GM23248 (cell line): ENCODE results near the gene RGS17. TPM values are rescaled to one million over a fixed set of nuclear protein-coding genes. Genes with fewer than 3 reads are reported as not detected.

Source experiments
- DNase-seq: peaks from one replicate; pipeline ENCODE4 v3.0.0-alpha.2; 2015
- H2AFZ ChIP-seq: fragments of 200-600 bp; sonication (generic); 2 replicates; pipeline ENCODE4 v1.6.1; 2016; ENCODE audit warnings: antibody characterized with exemption
- H3F3A ChIP-seq: fragments of 200-600 bp; sonication (generic); 2 replicates; pipeline ENCODE4 v1.6.1; 2016; ENCODE audit warnings: mild to moderate bottlenecking, antibody characterized with exemption, mixed run types; ENCODE audit not compliant: insufficient read depth
- H3K27ac ChIP-seq: fragments of 200-600 bp; sonication (generic); 2 replicates; pipeline ENCODE4 v1.5.1; 2016; ENCODE audit warnings: mild to moderate bottlenecking
- H3K27me3 ChIP-seq: fragments of 200-600 bp; sonication (generic); replicated peaks from 2 replicates; pipeline ENCODE4 v1.6.1; 2016; ENCODE audit warnings: mild to moderate bottlenecking; ENCODE audit not compliant: insufficient read depth
- H3K36me3 ChIP-seq: fragments of 200-600 bp; sonication (generic); 2 replicates; pipeline ENCODE4 v1.6.1; 2016; ENCODE audit warnings: low read depth, mild to moderate bottlenecking
- H3K4me1 ChIP-seq: fragments of 200-600 bp; sonication (generic); 2 replicates; pipeline ENCODE4 v1.6.1; 2016; ENCODE audit warnings: mild to moderate bottlenecking; ENCODE audit not compliant: insufficient read depth
- H3K4me2 ChIP-seq: fragments of 200-600 bp; sonication (generic); one replicate; pipeline ENCODE4 v1.6.1; 2016; ENCODE audit warnings: mild to moderate bottlenecking; ENCODE audit not compliant: unreplicated experiment
- H3K4me3 ChIP-seq: fragments of 200-600 bp; sonication (generic); 2 replicates; pipeline ENCODE4 v1.5.1; 2016; ENCODE audit warnings: mild to moderate bottlenecking
- H3K79me2 ChIP-seq: fragments of 200-600 bp; sonication (generic); 2 replicates; pipeline ENCODE4 v1.6.1; 2016; ENCODE audit warnings: mild to moderate bottlenecking; ENCODE audit not compliant: insufficient read depth
- H3K9ac ChIP-seq: fragments of 200-600 bp; sonication (generic); 2 replicates; pipeline ENCODE4 v1.6.1; 2016; ENCODE audit warnings: mild to moderate bottlenecking
- H3K9me2 ChIP-seq: fragments of 200-600 bp; sonication (generic); 2 replicates; pipeline ENCODE4 v1.6.1; 2016; ENCODE audit warnings: mixed run types, mild to moderate bottlenecking, moderate library complexity; ENCODE audit not compliant: insufficient read depth
- H3K9me3 ChIP-seq: fragments of 200-600 bp; sonication (generic); one replicate; pipeline ENCODE4 v1.6.1; 2017; ENCODE audit warnings: low read depth
- H4K20me1 ChIP-seq: fragments of 200-600 bp; sonication (generic); 2 replicates; pipeline ENCODE4 v1.6.0; 2016; ENCODE audit not compliant: insufficient read depth
- EZH2 ChIP-seq: fragments of 200-600 bp; sonication (generic); IDR thresholded peaks from 2 replicates; pipeline ENCODE4 v1.6.1; 2018; ENCODE audit warnings: antibody characterized with exemption, mild to moderate bottlenecking; ENCODE audit not compliant: insufficient read depth, poor library complexity, severe bottlenecking
- EZH2phosphoT487 ChIP-seq: fragments of 200-600 bp; sonication (generic); IDR thresholded peaks from 2 replicates; pipeline ENCODE4 v1.6.1; 2018; ENCODE audit warnings: antibody characterized with exemption, moderate library complexity, mild to moderate bottlenecking, low read depth; ENCODE audit not compliant: insufficient read depth
- WGBS, 2 experiments: methylation state at CpG; one replicate each; pipeline ENCODE4 v1.1.6; 2015 to 2017; ENCODE audit warnings: low lambda C conversion rate in 2 of 2, low coverage in 1 of 2; ENCODE audit errors: missing lambda C conversion rate in 2 of 2; 5-methylcytosine and 5-hydroxymethylcytosine counted together
- in situ Hi-C: fragments of 300-500 bp; cut with MboI; formaldehyde crosslinking; loops from 2 replicates; pipeline ENCODE4 v1.15.0; 2020
- polyA plus RNA-seq: library from polyadenylated mRNA; unstranded; fragments of >200 nt; fragmentation: Nextera tagmentation; extraction: Ambion mirVana; gene quantifications from 2 replicates; pipeline ENCODE4 v1.2.1, GENCODE V29; 2016
- total RNA-seq: library from RNA; depleted of rRNA; stranded (reverse); fragments of >200 nt; shearing (Covaris generic); gene quantifications from 2 replicates; pipeline ENCODE4 v1.2.3, GENCODE V29; 2014

Gene RGS17
- total and polyA plus RNA-seq, 2 experiments from 2014 or later: 0.36 to 1.1 TPM

DNA sequence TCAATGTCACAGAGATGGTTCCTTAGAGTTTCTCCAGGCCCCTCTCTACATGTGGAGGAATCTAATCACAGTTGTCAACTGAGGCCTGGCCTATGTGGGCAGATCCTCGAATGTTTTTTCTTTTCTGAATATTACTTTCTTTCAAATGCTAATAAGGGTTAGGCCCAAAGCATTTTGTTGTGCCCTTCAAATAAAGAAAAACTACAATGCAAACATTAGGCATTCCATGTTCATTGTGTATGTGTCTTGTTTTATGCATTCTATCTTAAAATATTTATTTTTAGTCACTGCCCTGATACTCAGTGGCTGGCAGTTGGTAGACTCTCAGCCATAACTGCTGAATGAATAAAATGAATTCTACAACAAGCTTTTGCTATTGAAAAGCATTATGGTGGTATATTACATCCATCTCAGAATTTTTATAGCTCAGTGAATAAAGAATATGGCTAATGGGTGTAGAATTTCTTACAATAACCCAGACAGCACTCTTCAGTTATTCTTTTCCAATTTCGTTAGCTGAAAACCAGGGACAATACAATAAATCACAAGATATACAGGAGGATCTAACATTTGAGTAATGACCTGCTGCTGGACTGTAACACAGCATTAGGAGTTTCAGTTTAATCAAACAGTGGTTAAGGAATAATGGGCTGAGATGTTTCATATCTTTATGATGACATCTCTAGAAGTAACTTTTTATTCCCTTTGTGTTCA lies 28.3 kb downstream of the RGS17 start:
- H3F3A ChIP-seq: no peaks in the 10 kb centered on the region; the same call in 1 of the 2 replicates
- DNase-seq: no peak
- H3K9me2 ChIP-seq: no peaks in the 10 kb centered on the region
- no peak overlapping the region for H3K4me3 ChIP-seq
- H3K4me2 ChIP-seq: no peak overlapping the region
- no peak overlapping the region for H3K9ac ChIP-seq
- H3K9me3 ChIP-seq: no peaks in the 10 kb centered on the region
- no peaks in the 10 kb centered on the region for H3K27me3 ChIP-seq
- TF ChIP-seq EZH2: no peak
- no peak for TF ChIP-seq EZH2phosphoT487
- 91 to 96% methylated on average over 2 of the region's 2 CpGs for WGBS, 2 experiments
- H3K36me3 ChIP-seq: no peaks in the 10 kb centered on the region
- H3K79me2 ChIP-seq: no peaks in the 10 kb centered on the region
- no peak overlapping the region for H3K27ac ChIP-seq
- in situ Hi-C loops: no loop called here
- H2AFZ ChIP-seq: no peak overlapping the region
- no peaks in the 10 kb centered on the region for H4K20me1 ChIP-seq
- no peaks in the 10 kb centered on the region for H3K4me1 ChIP-seq

DNA sequence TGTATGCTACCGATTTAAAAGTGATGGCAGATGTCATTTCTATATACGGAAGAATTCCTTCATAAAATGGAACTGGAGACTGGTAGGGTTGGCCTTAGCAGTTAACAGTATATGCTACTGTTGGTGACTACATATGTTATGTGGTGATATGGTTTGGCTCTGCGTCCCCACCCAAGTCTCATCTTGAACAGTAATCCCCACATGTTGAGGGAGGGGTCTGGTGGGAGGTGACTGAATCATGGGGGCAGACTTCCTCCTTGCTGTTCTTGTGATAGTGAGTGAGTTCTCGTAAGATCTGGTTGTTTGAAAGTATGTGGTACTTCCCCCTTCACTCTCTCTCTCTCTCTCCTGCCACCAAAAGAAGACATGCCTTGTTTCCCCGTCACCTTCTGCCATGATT lies 29.6 kb downstream of the RGS17 start:
- in situ Hi-C loops: no loop called here

DNA sequence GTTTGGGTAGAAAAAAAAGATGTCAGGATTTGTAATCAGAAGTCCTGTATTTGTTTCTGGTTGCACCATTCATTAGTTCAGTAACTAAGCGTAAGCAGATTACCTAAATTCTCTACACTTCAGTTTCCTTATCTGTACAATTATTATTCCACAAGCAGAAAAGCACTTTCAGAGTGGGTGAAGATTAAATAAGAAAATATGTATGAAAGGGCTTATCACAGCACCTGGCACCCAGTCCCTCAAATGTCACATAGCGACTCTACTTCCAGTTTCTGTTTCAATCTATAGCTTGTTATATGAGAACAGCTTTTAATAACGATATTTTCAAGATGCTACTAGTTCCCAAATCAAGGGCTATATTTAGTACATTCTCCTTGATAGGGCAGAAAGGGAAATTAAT lies 31.4 kb downstream of the RGS17 start:
- H2AFZ ChIP-seq: no peak overlapping the region
- no peaks in the 10 kb centered on the region for H3F3A ChIP-seq
- 96 to 98% methylated on average over 3 of the region's 3 CpGs for WGBS, 2 experiments

More for the DNA sequence above, 29.6 kb downstream of the RGS17 start:
- no peaks in the 10 kb centered on the region for H3K79me2 ChIP-seq
- H3K9me3 ChIP-seq: no peaks in the 10 kb centered on the region
- H3K27ac ChIP-seq: no peak overlapping the region
- no peak for TF ChIP-seq EZH2
- no peak for TF ChIP-seq EZH2phosphoT487
- no peaks in the 10 kb centered on the region for H3K27me3 ChIP-seq
- H4K20me1 ChIP-seq: no peaks in the 10 kb centered on the region
- DNase-seq: no peak
- no peaks in the 10 kb centered on the region for H3K9me2 ChIP-seq
- H3F3A ChIP-seq: no peaks in the 10 kb centered on the region
- no peak overlapping the region for H2AFZ ChIP-seq
- no peak overlapping the region for H3K4me3 ChIP-seq
- no peak overlapping the region for H3K9ac ChIP-seq
- H3K4me2 ChIP-seq: no peak overlapping the region
- no peaks in the 10 kb centered on the region for H3K36me3 ChIP-seq
- 91 to 96% methylated on average over 5 of the region's 5 CpGs for whole genome bisulfite sequencing, 2 experiments
- no peaks in the 10 kb centered on the region for H3K4me1 ChIP-seq

DNA sequence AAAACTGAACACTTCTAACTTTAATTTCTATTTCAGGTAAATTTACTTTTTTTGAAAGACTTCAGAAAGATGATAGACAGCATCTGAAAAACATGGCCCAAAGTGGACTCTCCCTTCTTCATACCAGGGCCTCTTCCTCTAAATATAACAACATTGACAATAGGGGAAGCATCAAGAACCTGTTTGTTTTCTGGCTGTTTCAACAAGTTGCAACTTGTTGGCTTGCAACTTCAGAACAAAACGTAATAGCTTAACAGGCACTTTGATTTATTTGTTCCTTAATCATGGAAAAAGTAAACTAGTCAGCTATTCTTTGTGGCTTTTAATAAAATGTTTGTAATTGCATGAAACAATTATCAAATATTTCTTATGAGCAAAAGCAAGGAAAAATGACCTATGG lies 34.3 kb downstream of the RGS17 start:
- WGBS, 2 experiments: 53 to 59% methylated on average over 1 of the region's 1 CpG
- Histone ChIP-seq H3K9me2 (no peaks in the 10 kb centered on the region), H3K27me3 (no peaks in the 10 kb centered on the region), H3K36me3 (no peaks in the 10 kb centered on the region), H3K79me2 (no peaks in the 10 kb centered on the region), H3K4me1 (peaks cover 14% of the 10 kb centered on the region), H3K4me2 (no peak overlapping the region), H3K27ac (no peak overlapping the region), H3K9me3 (no peaks in the 10 kb centered on the region), H2AFZ (no peak overlapping the region), H3K4me3 (no peak overlapping the region), H3K9ac (no peak overlapping the region), H4K20me1 (no peaks in the 10 kb centered on the region), H3F3A (peaks cover 17% of the 10 kb centered on the region)
- in situ Hi-C loops: no loop called here
- no peak for DNase-seq
- TF ChIP-seq EZH2phosphoT487: no peak
- TF ChIP-seq EZH2: no peak

More for the DNA sequence above, 31.4 kb downstream of the RGS17 start:
- H3K9me2 ChIP-seq: no peaks in the 10 kb centered on the region
- no peak overlapping the region for H3K27ac ChIP-seq
- H4K20me1 ChIP-seq: no peaks in the 10 kb centered on the region
- no peaks in the 10 kb centered on the region for H3K79me2 ChIP-seq
- H3K4me1 ChIP-seq: no peaks in the 10 kb centered on the region
- in situ Hi-C loops: no loop called here
- H3K9me3 ChIP-seq: no peaks in the 10 kb centered on the region
- TF ChIP-seq EZH2phosphoT487 (no peak), EZH2 (no peak)
- H3K27me3 ChIP-seq: no peaks in the 10 kb centered on the region
- no peak overlapping the region for H3K4me2 ChIP-seq
- no peak overlapping the region for H3K9ac ChIP-seq
- no peaks in the 10 kb centered on the region for H3K36me3 ChIP-seq
- no peak for DNase-seq
- H3K4me3 ChIP-seq: no peak overlapping the region
